Measurements from ENCODE around the gene TXNDC5. TPM values are rescaled to one million over a fixed set of nuclear protein-coding genes. Genes with fewer than 3 reads are reported as not detected.

Gene TXNDC5
- polyA plus RNA-seq, 1 donor from 2014 or later, result 37.7 TPM

DNA sequence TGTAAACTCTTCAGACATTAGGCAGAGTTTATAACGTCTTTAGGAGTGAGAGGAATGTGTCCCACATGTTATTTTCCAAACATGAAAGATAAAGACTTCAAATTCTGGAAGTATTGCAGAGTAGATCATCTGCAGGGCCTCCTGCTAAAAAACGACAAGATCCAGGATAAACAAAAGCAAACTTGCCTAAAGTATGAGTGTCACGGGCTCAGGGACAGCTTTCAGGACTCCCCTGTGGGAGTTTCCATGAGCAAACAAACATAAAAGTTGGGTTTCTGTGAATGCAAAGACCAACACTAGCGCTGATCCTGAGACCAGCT, 76.9 kb downstream of the TXNDC5 start:
- H3K9me3 ChIP-seq (ENCODE audit: low read length), result no peaks in the 10 kb centered on the region
- H3F3A ChIP-seq (ENCODE audit: insufficient read depth, low read length, poor library complexity, severe bottlenecking), result no peaks in the 10 kb centered on the region
- no peaks in the 10 kb centered on the region for H3K79me2 ChIP-seq (replicated peaks; ENCODE audit: insufficient read depth, low read length)
- H4K20me1 ChIP-seq (ENCODE audit: insufficient read depth), result no peaks in the 10 kb centered on the region
- no peak overlapping the region for H3K4me3 ChIP-seq (ENCODE audit: low read length)
- H3K9me2 ChIP-seq (ENCODE audit: insufficient read depth, low read length), result no peaks in the 10 kb centered on the region
- no peak overlapping the region for H3K4me2 ChIP-seq (ENCODE audit: low read length)
- no peak overlapping the region for H3K27ac ChIP-seq (ENCODE audit: low read length)
- TF ChIP-seq MXI1 (conservative IDR thresholded peaks at IDR 0.05; ENCODE audit: poor library complexity, severe bottlenecking), result no peak
- no peak for TF ChIP-seq REST (IDR thresholded peaks at IDR 0.05; ENCODE audit: borderline replicate concordance)
- TF ChIP-seq SMC3 (conservative IDR thresholded peaks at IDR 0.05; ENCODE audit: poor library complexity), result no peak
- no peaks in the 10 kb centered on the region for H3K27me3 ChIP-seq (ENCODE audit: insufficient read depth, low read depth, low read length)
- H3K9ac ChIP-seq (ENCODE audit: low read length), result no peak overlapping the region
- no peaks in the 10 kb centered on the region for H3K36me3 ChIP-seq (ENCODE audit: insufficient read depth, low read length)
- no peak overlapping the region for H2AFZ ChIP-seq (ENCODE audit: low read depth, low read length)

DNA sequence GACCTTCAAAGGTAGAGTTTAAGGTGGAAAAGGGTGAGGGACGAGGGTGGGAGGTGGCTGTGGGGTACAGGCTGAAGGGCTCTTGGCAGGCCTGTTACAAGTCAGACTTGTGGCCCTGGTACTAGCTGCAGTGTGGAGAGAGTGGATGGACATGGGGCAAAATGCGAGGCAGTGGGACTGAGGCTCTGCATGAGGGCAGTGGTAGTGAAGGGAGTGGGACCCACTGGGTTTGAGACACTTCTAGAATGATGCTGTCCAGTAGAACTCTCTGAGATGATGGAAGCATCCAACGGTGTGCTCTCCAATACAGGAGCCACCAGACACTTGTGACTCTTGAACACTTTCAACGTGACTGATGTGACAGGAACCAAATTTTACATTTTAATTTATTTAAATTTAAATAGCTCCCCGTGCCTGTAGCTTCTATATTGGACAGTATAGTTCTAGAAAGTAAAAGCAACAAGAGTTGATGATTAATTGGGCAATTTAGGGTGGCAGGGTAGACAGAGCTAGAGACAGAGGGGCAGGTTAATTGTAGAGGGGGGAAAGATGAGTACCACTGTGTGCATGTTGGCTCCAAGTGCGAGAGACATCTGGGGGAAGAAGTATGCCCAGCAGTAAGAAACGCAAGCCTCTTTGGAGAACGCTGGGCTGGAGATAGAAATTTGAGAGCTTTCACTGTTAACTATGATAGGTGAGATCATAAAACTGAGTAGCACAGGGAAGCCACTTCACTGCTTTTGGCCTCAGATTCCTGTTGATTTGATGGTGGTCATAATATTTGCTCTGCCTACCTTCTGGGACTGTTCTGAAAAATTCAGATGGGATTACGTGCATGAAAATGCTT, 77.5 kb downstream of the TXNDC5 start:
- Histone ChIP-seq H2AFZ (ENCODE audit: low read depth, low read length) (no peak overlapping the region), H3K9me3 (ENCODE audit: low read length) (no peaks in the 10 kb centered on the region), H3K36me3 (ENCODE audit: insufficient read depth, low read length) (no peaks in the 10 kb centered on the region), H3F3A (ENCODE audit: insufficient read depth, low read length, poor library complexity, severe bottlenecking) (no peaks in the 10 kb centered on the region), H3K4me3 (ENCODE audit: low read length) (no peak overlapping the region), H3K9ac (ENCODE audit: low read length) (no peak overlapping the region), H3K27me3 (ENCODE audit: insufficient read depth, low read depth, low read length) (no peaks in the 10 kb centered on the region), H3K27ac (ENCODE audit: low read length) (no peak overlapping the region), H3K79me2 (replicated peaks; ENCODE audit: insufficient read depth, low read length) (no peaks in the 10 kb centered on the region), H3K4me2 (ENCODE audit: low read length) (no peak overlapping the region), H3K9me2 (ENCODE audit: insufficient read depth, low read length) (no peaks in the 10 kb centered on the region), H4K20me1 (ENCODE audit: insufficient read depth) (no peaks in the 10 kb centered on the region)
- TF ChIP-seq SMC3 (conservative IDR thresholded peaks at IDR 0.05; ENCODE audit: poor library complexity) (no peak), EP300 (conservative IDR thresholded peaks at IDR 0.05; ENCODE audit: poor library complexity, severe bottlenecking) (no peak), TAF1 (IDR thresholded peaks at IDR 0.05; ENCODE audit: low read depth) (no peak), MXI1 (conservative IDR thresholded peaks at IDR 0.05; ENCODE audit: poor library complexity, severe bottlenecking) (no peak), CTCF (IDR thresholded peaks at IDR 0.05; ENCODE audit: poor library complexity, severe bottlenecking) (no peak), REST (IDR thresholded peaks at IDR 0.05; ENCODE audit: borderline replicate concordance) (no peak), POLR2AphosphoS5 (IDR thresholded peaks at IDR 0.05) (no peak), RAD21 (conservative IDR thresholded peaks at IDR 0.05) (no peak), EZH2 (IDR thresholded peaks at IDR 0.05; ENCODE audit: borderline replicate concordance, insufficient read depth, low read length, poor library complexity, severe bottlenecking) (no peak)

All from neural cell (in vitro differentiated cells).